DND-41 (cell line): Measurements from ENCODE around the gene SIRT7.

Experiments used
- ATAC-seq: fragments of 200-7000 bp; cut with Tn5 transposase; 3 replicates; pipeline ENCODE4 v1.9.1; 2021; ENCODE audit warnings: low read depth; ENCODE audit not compliant: insufficient read depth
- DNase-seq: peaks from one replicate; pipeline ENCODE4 v3.0.0-alpha.2; 2020
- H2AFZ ChIP-seq: 2 replicates; pipeline ENCODE4 v1.6.0; 2012; ENCODE audit warnings: low read depth, low read length
- H3K27ac ChIP-seq: 2 replicates; pipeline ENCODE4 v1.5.1; 2012; ENCODE audit warnings: low read length, inconsistent platforms
- H3K27me3 ChIP-seq: fragments of 200-600 bp; sonication (generic); 2 replicates; pipeline ENCODE4 v1.6.0; 2012; ENCODE audit warnings: low read length, mild to moderate bottlenecking, inconsistent platforms; ENCODE audit not compliant: insufficient read depth, poor library complexity
- H3K36me3 ChIP-seq: 2 replicates; pipeline ENCODE4 v1.5.1; 2012; ENCODE audit warnings: low read length, inconsistent platforms; ENCODE audit not compliant: insufficient read depth
- H3K4me1 ChIP-seq: 2 replicates; pipeline ENCODE4 v1.5.1; 2012; ENCODE audit warnings: mild to moderate bottlenecking, low read length; ENCODE audit not compliant: insufficient read depth
- H3K4me2 ChIP-seq: 2 replicates; pipeline ENCODE4 v1.6.0; 2012; ENCODE audit warnings: mild to moderate bottlenecking, moderate library complexity, low read length, inconsistent platforms; ENCODE audit not compliant: insufficient read depth
- H3K4me3 ChIP-seq, 2 experiments: fragments of 200-600 bp in 1 of 2; shearing (Covaris generic) in 1 of 2; 2 replicates each; pipeline ENCODE4 v1.5.1; 2012 to 2016; ENCODE audit warnings: inconsistent platforms in 2 of 2, low read length in 2 of 2, mild to moderate bottlenecking in 2 of 2, low read depth in 1 of 2, moderate library complexity in 1 of 2
- H3K79me2 ChIP-seq: 2 replicates; pipeline ENCODE4 v1.6.0; 2012; ENCODE audit warnings: low read length, inconsistent platforms; ENCODE audit not compliant: insufficient read depth
- H3K9ac ChIP-seq: 2 replicates; pipeline ENCODE4 v1.6.0; 2012; ENCODE audit warnings: low read depth, mild to moderate bottlenecking, inconsistent platforms, low read length, moderate library complexity
- H3K9me3 ChIP-seq: 2 replicates; pipeline ENCODE4 v1.5.1; 2012; ENCODE audit warnings: low read length, moderate library complexity, mild to moderate bottlenecking, inconsistent platforms; ENCODE audit not compliant: insufficient read depth, severe bottlenecking
- H4K20me1 ChIP-seq: 2 replicates; pipeline ENCODE4 v1.6.0; 2012; ENCODE audit warnings: low read length; ENCODE audit not compliant: insufficient read depth
- EZH2 ChIP-seq: IDR thresholded peaks from 3 replicates; pipeline ENCODE4 v1.6.1; 2012; ENCODE audit warnings: borderline replicate concordance, low read depth, mild to moderate bottlenecking, moderate library complexity, low read length, inconsistent platforms; ENCODE audit not compliant: severe bottlenecking
- TF ChIP-seq, protein P1 (sequence below): IDR thresholded peaks from 2 replicates; pipeline ENCODE4 v1.5.1; 2012; ENCODE audit warnings: borderline replicate concordance, low read length, moderate library complexity, mild to moderate bottlenecking; ENCODE audit not compliant: poor library complexity, severe bottlenecking; ENCODE audit errors: extremely low read depth

SIRT7 gene

GRCh38 chr17:81867991-81868673 lies 49.8 kb downstream of the SIRT7 start:
- no peak for TF ChIP-seq EZH2
- TF ChIP-seq, protein P1, sequence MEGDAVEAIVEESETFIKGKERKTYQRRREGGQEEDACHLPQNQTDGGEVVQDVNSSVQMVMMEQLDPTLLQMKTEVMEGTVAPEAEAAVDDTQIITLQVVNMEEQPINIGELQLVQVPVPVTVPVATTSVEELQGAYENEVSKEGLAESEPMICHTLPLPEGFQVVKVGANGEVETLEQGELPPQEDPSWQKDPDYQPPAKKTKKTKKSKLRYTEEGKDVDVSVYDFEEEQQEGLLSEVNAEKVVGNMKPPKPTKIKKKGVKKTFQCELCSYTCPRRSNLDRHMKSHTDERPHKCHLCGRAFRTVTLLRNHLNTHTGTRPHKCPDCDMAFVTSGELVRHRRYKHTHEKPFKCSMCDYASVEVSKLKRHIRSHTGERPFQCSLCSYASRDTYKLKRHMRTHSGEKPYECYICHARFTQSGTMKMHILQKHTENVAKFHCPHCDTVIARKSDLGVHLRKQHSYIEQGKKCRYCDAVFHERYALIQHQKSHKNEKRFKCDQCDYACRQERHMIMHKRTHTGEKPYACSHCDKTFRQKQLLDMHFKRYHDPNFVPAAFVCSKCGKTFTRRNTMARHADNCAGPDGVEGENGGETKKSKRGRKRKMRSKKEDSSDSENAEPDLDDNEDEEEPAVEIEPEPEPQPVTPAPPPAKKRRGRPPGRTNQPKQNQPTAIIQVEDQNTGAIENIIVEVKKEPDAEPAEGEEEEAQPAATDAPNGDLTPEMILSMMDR, result no peak
- DNase-seq, result no peak
- H2AFZ ChIP-seq, result no peak overlapping the region
- H3K79me2 ChIP-seq, result peaks cover 69% of the 10 kb centered on the region
- no peak for ATAC-seq
- H3K36me3 ChIP-seq, result peaks cover 70% of the 10 kb centered on the region
- peaks cover 68% of the 10 kb centered on the region for H4K20me1 ChIP-seq
- no peaks in the 10 kb centered on the region for H3K27me3 ChIP-seq
- H3K4me1 ChIP-seq, result peaks cover 41% of the 10 kb centered on the region
- no peak overlapping the region for H3K4me3 ChIP-seq
- H3K9ac ChIP-seq, result 0 out of 2 replicates have a peak overlapping the region, but pooled peaks have one; percentile 4
- H3K4me2 ChIP-seq, result no peak overlapping the region
- peak overlapping the region; percentile 13; the same call in 1 of the 2 replicates for H3K27ac ChIP-seq
- H3K9me3 ChIP-seq, result no peaks in the 10 kb centered on the region

GRCh38 chr17:81867170-81867990 lies 50.6 kb downstream of the SIRT7 start:
- peak; percentile 17 for ATAC-seq

GRCh38 chr17:81866440-81867169 lies 51.4 kb downstream of the SIRT7 start:
- DNase-seq, result peak; percentile 32
- peaks cover 68% of the 10 kb centered on the region for H4K20me1 ChIP-seq
- peaks cover 73% of the 10 kb centered on the region for H3K36me3 ChIP-seq

More at GRCh38 chr17:81867170-81867990, 50.6 kb downstream of the SIRT7 start:
- Histone ChIP-seq H3K4me3 (no peak overlapping the region), H3K4me1 (peaks cover 41% of the 10 kb centered on the region), H3K27me3 (no peaks in the 10 kb centered on the region), H3K36me3 (peaks cover 74% of the 10 kb centered on the region), H3K9me3 (no peaks in the 10 kb centered on the region), H2AFZ (no peak overlapping the region), H3K27ac (peak overlapping the region; percentile 44), H3K79me2 (peaks cover 69% of the 10 kb centered on the region), H4K20me1 (peaks cover 68% of the 10 kb centered on the region), H3K4me2 (no peak overlapping the region), H3K9ac (0 out of 2 replicates have a peak overlapping the region, but pooled peaks have one; percentile 15)
- TF ChIP-seq, protein P1, result no peak
- TF ChIP-seq EZH2, result no peak
- peak; percentile 51 for DNase-seq

More at GRCh38 chr17:81866440-81867169, 51.4 kb downstream of the SIRT7 start:
- TF ChIP-seq EZH2, result no peak
- TF ChIP-seq, protein P1, result no peak
- ATAC-seq, result peak; percentile 7
- Histone ChIP-seq H2AFZ (no peak overlapping the region), H3K4me1 (peaks cover 45% of the 10 kb centered on the region), H3K4me3 (no peak overlapping the region), H3K9ac (0 out of 2 replicates have a peak overlapping the region, but pooled peaks have one; percentile 15), H3K79me2 (peaks cover 68% of the 10 kb centered on the region), H3K27me3 (no peaks in the 10 kb centered on the region), H3K4me2 (no peak overlapping the region), H3K9me3 (no peaks in the 10 kb centered on the region), H3K27ac (peak overlapping the region; percentile 44)
